Common myeloid progenitor, CD34-positive (primary cell): ENCODE results near the gene GALNT15.

Experiments
- CTCF ChIA-PET: fragments of 350-600 bp; sonication (Branson Sonifier 250); formaldehyde crosslinking; loops from one replicate; lab custom pipeline; 2021; ENCODE audit warnings: antibody characterized with exemption; lab: Charles Lee
- POLR2A ChIA-PET: fragments of 350-600 bp; sonication (Branson Sonifier 250); formaldehyde crosslinking; loops from one replicate; lab custom pipeline; 2021; ENCODE audit warnings: antibody characterized with exemption; lab: Charles Lee
- DNase-seq, 3 donors: peaks; one replicate each; pipeline versions ENCODE4 v3.0.0 to v3.0.0-alpha.2; 2013
- H3K27ac ChIP-seq, 2 experiments: 1 replicate in 1 of 2; 2 replicates in 1 of 2; pipeline ENCODE4 v1.7.0; 2013; ENCODE audit warnings: inconsistent platforms in 2 of 2, low read length in 2 of 2, mild to moderate bottlenecking in 2 of 2, low read depth in 1 of 2, moderate library complexity in 1 of 2; ENCODE audit not compliant: severe bottlenecking in 2 of 2, insufficient read depth in 1 of 2, poor library complexity in 1 of 2
- H3K27me3 ChIP-seq, 5 experiments: replicated peaks in 2 of 5; 1 replicate in 3 of 5; 2 replicates in 2 of 5; pipeline versions ENCODE4 v1.6.1 to v1.7.0; 2013; ENCODE audit warnings: low read length in 4 of 5, mild to moderate bottlenecking in 2 of 5, moderate library complexity in 2 of 5, inconsistent platforms in 1 of 5; ENCODE audit not compliant: insufficient read depth in 5 of 5, control insufficient read depth in 4 of 5
- H3K36me3 ChIP-seq, 4 experiments: 1 replicate in 2 of 4; 2 replicates in 2 of 4; pipeline versions ENCODE4 v1.6.1 to v1.7.0; 2013; ENCODE audit warnings: low read length in 3 of 4, control low read depth in 1 of 4, mild to moderate bottlenecking in 1 of 4; ENCODE audit not compliant: control insufficient read depth in 4 of 4, insufficient read depth in 4 of 4
- H3K4me1 ChIP-seq, 4 experiments: 1 replicate in 3 of 4; 2 replicates in 1 of 4; pipeline versions ENCODE4 v1.6.1 to v1.7.1; 2013; ENCODE audit warnings: low read length in 3 of 4, mild to moderate bottlenecking in 3 of 4, control low read depth in 1 of 4, inconsistent platforms in 1 of 4, moderate library complexity in 1 of 4; ENCODE audit not compliant: control insufficient read depth in 4 of 4, insufficient read depth in 4 of 4; ENCODE audit errors: control extremely low read depth in 1 of 4
- H3K4me3 ChIP-seq, 7 experiments: 1 replicate in 4 of 7; 2 replicates in 3 of 7; pipeline versions ENCODE4 v1.5.1 to v1.7.0; 2013; ENCODE audit warnings: mild to moderate bottlenecking in 7 of 7, low read length in 6 of 7, moderate library complexity in 6 of 7, inconsistent platforms in 2 of 7, low read depth in 2 of 7, control low read depth in 1 of 7; ENCODE audit not compliant: insufficient read depth in 4 of 7, control insufficient read depth in 1 of 7; ENCODE audit errors: extremely low read depth in 1 of 7
- H3K9me3 ChIP-seq, 5 experiments: 1 replicate in 4 of 5; 2 replicates in 1 of 5; pipeline versions ENCODE4 v1.6.1 to v1.7.1; 2013; ENCODE audit warnings: low read length in 4 of 5, mild to moderate bottlenecking in 2 of 5, inconsistent platforms in 1 of 5, low read depth in 1 of 5, moderate library complexity in 1 of 5; ENCODE audit not compliant: control insufficient read depth in 4 of 5, insufficient read depth in 2 of 5; ENCODE audit errors: control extremely low read depth in 1 of 5
- WGBS: methylation state at CpG from one replicate; pipeline ENCODE4 v1.1.5; 2013; ENCODE audit not compliant: insufficient coverage; 5-methylcytosine and 5-hydroxymethylcytosine counted together

Gene GALNT15

GRCh38 chr3:16179261-16179660 is 4.8 kb downstream of the GALNT15 start:
- Histone ChIP-seq H3K27me3 (no peaks in the 10 kb centered on the region), H3K4me3 (no peak overlapping the region), H3K27ac (no peak overlapping the region), H3K9me3 (no peaks in the 10 kb centered on the region), H3K4me1 (peaks cover 0 to 4% (median 3%) of the 10 kb centered on the region in 4 experiments), H3K36me3 (no peaks in the 10 kb centered on the region)
- CTCF ChIA-PET = interaction anchor here (0.5 to 3.6 kb wide), 7 partner anchors 11 to 368 kb away, joined by 3 to 37 read pairs (median 6); no protein-coding TSS in a partner anchor
- POLR2A ChIA-PET = no interaction called here
- DNase-seq = no peak
- WGBS = 83% methylated on average over 2 of the region's 2 CpGs

GRCh38 chr3:16179771-16180736 is 5.6 kb downstream of the GALNT15 start:
- Histone ChIP-seq H3K36me3 (no peaks in the 10 kb centered on the region), H3K4me3 (no peak overlapping the region), H3K27me3 (no peaks in the 10 kb centered on the region), H3K4me1 (peaks cover 0 to 4% (median 3%) of the 10 kb centered on the region in 4 experiments), H3K27ac (no peak overlapping the region), H3K9me3 (no peaks in the 10 kb centered on the region)
- peak in 1 of 3 donors; percentile 19 for DNase-seq
- WGBS = 88% methylated on average over 14 of the region's 15 CpGs
- POLR2A ChIA-PET = no interaction called here
- CTCF ChIA-PET = interaction anchor here (0.5 to 3.6 kb wide), 12 partner anchors 10 to 369 kb away, joined by 3 to 16 read pairs (median 4); no protein-coding TSS in a partner anchor

GRCh38 chr3:16180737-16181134 is 6.3 kb downstream of the GALNT15 start:
- DNase-seq = no peak
- POLR2A ChIA-PET = no interaction called here
- Histone ChIP-seq H3K9me3 (no peaks in the 10 kb centered on the region), H3K4me1 (peaks cover 0 to 4% (median 3%) of the 10 kb centered on the region in 4 experiments), H3K27me3 (no peaks in the 10 kb centered on the region), H3K36me3 (no peaks in the 10 kb centered on the region), H3K27ac (no peak overlapping the region), H3K4me3 (no peak overlapping the region)
- WGBS = 100% methylated on average over 3 of the region's 3 CpGs
- CTCF ChIA-PET = interaction anchor here (0.6 to 3.6 kb wide), 10 partner anchors 10 to 369 kb away, joined by 3 to 16 read pairs (median 4); no protein-coding TSS in a partner anchor

GRCh38 chr3:16181361-16181760 is 6.9 kb downstream of the GALNT15 start:
- CTCF ChIA-PET = interaction anchor here (1.2 to 3.6 kb wide), 9 partner anchors 9 to 365 kb away, joined by 3 to 16 read pairs (median 6); no protein-coding TSS in a partner anchor
- Histone ChIP-seq H3K27me3 (no peaks in the 10 kb centered on the region), H3K36me3 (no peaks in the 10 kb centered on the region), H3K9me3 (no peaks in the 10 kb centered on the region), H3K4me3 (no peak overlapping the region), H3K27ac (no peak overlapping the region), H3K4me1 (peaks cover 0 to 4% (median 3%) of the 10 kb centered on the region in 4 experiments)
- DNase-seq = peak in 2 of 3 donors; percentile 59 to 71
- 78% methylated on average over 5 of the region's 6 CpGs for WGBS
- POLR2A ChIA-PET = no interaction called here

- no peak overlapping the region for H3K4me3 ChIP-seq
- POLR2A ChIA-PET = no interaction called here
- H3K27ac ChIP-seq = no peak overlapping the region
- H3K9me3 ChIP-seq = no peaks in the 10 kb centered on the region
- DNase-seq = no peak
- WGBS = 88% methylated on average over 2 of the region's 2 CpGs
- CTCF ChIA-PET = interaction anchor here (1.7 to 2.7 kb wide), 4 partner anchors 11 to 366 kb away, joined by 4 to 7 read pairs (median 6); no protein-coding TSS in a partner anchor
- no peaks in the 10 kb centered on the region for H3K27me3 ChIP-seq
- H3K36me3 ChIP-seq = no peaks in the 10 kb centered on the region
- H3K4me1 ChIP-seq = peaks cover 0 to 4% (median 3%) of the 10 kb centered on the region in 4 experiments
These were observed 7.7 kb downstream of the GALNT15 start for GRCh38 chr3:16182183-16182582.

- WGBS = 98% methylated on average over 5 of the region's 5 CpGs
- Histone ChIP-seq H3K4me3 (no peak overlapping the region), H3K27me3 (no peaks in the 10 kb centered on the region), H3K36me3 (no peaks in the 10 kb centered on the region), H3K27ac (no peak overlapping the region), H3K9me3 (no peaks in the 10 kb centered on the region), H3K4me1 (peaks cover 0 to 4% (median 3%) of the 10 kb centered on the region in 4 experiments)
- ChIA-PET CTCF (interaction anchor here (1.3 to 2.7 kb wide), 4 partner anchors 11 to 367 kb away, joined by 4 to 7 read pairs (median 6); no protein-coding TSS in a partner anchor), POLR2A (no interaction called here)
- no peak for DNase-seq
These were observed 8.1 kb downstream of the GALNT15 start for GRCh38 chr3:16182612-16183011.
